Nephron (organoid): ENCODE results near the gene ZNF790.

Experiments used
- H3K27ac Mint-ChIP-seq, 3 experiments: 2 replicates each; pipeline ENCODE4 v1.8.0; 2020; ENCODE audit warnings: mixed read lengths in 3 of 3, mild to moderate bottlenecking in 2 of 3, moderate library complexity in 1 of 3
- H3K27me3 Mint-ChIP-seq: 2 replicates; pipeline ENCODE4 v1.8.0; 2021; ENCODE audit warnings: low read depth, mild to moderate bottlenecking, moderate library complexity, mixed read lengths
- H3K36me3 Mint-ChIP-seq: 2 replicates; pipeline ENCODE4 v1.8.0; 2020; ENCODE audit warnings: low read depth, mixed read lengths
- H3K4me1 Mint-ChIP-seq: 2 replicates; pipeline ENCODE4 v1.8.0; 2020; ENCODE audit warnings: mixed read lengths
- H3K4me3 Mint-ChIP-seq, 3 experiments: 2 replicates each; pipeline ENCODE4 v1.8.0; 2020; ENCODE audit warnings: mild to moderate bottlenecking in 3 of 3, mixed read lengths in 3 of 3, moderate library complexity in 2 of 3
- H3K9me3 Mint-ChIP-seq: 2 replicates; pipeline ENCODE4 v1.8.0; 2020; ENCODE audit warnings: mixed read lengths
- CTCF ChIP-seq, 3 experiments: fragments of 200-600 bp; sonication (generic); IDR thresholded peaks; one replicate each; pipeline ENCODE4 v1.5.0; 2021; ENCODE audit warnings: antibody characterized with exemption in 3 of 3; ENCODE audit not compliant: unreplicated experiment in 3 of 3

Gene ZNF790

GRCh38 chr19:36849701-36850558 is 11.7 kb upstream of the ZNF790 start:
- Mint-ChIP-seq H3K27ac (no peak overlapping the region), H3K36me3 (peaks cover 31% of the 10 kb centered on the region), H3K4me3 (no peak overlapping the region), H3K9me3 (peaks cover 29% of the 10 kb centered on the region), H3K4me1 (peaks cover 5% of the 10 kb centered on the region), H3K27me3 (no peaks in the 10 kb centered on the region)
- TF ChIP-seq CTCF (IDR thresholded peaks at IDR 0.05; ENCODE audit: unreplicated experiment in 3 of 3), result no peak

DNA sequence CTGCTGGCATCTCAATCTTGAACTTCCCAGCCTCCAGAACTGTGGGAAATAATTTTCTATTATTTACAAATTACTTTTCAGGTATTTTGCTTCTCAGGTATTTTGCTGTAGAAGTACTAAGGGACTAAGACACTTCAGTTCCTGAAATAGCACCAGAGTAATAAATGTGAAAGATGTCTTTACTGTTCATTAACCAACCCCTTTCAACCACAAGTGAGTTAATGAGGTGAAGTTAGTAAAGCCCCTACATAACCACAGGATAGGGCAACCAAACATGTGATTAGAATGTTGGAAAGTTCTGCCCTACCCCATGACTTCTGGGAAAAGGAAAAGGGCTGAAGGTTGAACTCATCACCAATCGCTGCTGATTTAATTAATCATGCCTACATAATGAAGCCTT is 9.8 kb upstream of the ZNF790 start:
- H3K9me3 Mint-ChIP-seq, result peaks cover 26% of the 10 kb centered on the region
- H3K27ac Mint-ChIP-seq, result peak overlapping the region in 1 of 3 experiments; percentile 36
- TF ChIP-seq CTCF (IDR thresholded peaks at IDR 0.05; ENCODE audit: unreplicated experiment in 3 of 3), result no peak
- H3K36me3 Mint-ChIP-seq, result peaks cover 45% of the 10 kb centered on the region
- peak overlapping the region; percentile 79 to 85 (median 80) for H3K4me3 Mint-ChIP-seq
- peaks cover 5% of the 10 kb centered on the region for H3K4me1 Mint-ChIP-seq
- H3K27me3 Mint-ChIP-seq, result no peaks in the 10 kb centered on the region

DNA sequence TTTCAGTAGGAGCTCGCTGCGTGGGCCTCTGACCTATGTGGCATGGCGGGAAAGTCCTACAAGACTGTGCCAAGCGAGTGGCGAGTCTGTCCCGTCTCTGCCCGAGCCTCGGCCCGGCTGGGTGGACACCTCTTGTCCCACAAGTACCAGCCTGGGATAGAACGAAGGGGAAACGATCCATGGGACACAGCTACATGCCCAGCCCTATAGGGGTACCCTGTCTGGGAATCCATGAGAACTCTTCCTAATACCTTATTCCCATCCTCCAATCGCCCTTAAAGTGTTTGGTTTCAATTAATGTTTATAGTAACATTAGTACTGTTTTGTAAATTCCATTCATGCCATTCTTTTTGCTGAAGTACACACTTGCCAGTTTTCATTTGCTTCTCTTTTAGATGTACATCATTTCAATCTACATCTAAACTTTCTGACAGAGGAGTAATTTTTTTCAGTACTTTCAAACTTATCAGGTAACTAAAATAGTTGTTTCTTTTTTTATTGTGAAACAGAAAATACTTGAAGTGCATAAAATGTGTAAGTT is 667 bp upstream of the ZNF790 start:
- Mint-ChIP-seq H3K27me3 (no peaks in the 10 kb centered on the region), H3K27ac (no peak overlapping the region), H3K4me1 (peaks cover 5% of the 10 kb centered on the region), H3K36me3 (peaks cover 63% of the 10 kb centered on the region), H3K4me3 (no peak overlapping the region), H3K9me3 (peaks cover 44% of the 10 kb centered on the region)
- TF ChIP-seq CTCF (IDR thresholded peaks at IDR 0.05; ENCODE audit: unreplicated experiment in 3 of 3), result no peak

DNA sequence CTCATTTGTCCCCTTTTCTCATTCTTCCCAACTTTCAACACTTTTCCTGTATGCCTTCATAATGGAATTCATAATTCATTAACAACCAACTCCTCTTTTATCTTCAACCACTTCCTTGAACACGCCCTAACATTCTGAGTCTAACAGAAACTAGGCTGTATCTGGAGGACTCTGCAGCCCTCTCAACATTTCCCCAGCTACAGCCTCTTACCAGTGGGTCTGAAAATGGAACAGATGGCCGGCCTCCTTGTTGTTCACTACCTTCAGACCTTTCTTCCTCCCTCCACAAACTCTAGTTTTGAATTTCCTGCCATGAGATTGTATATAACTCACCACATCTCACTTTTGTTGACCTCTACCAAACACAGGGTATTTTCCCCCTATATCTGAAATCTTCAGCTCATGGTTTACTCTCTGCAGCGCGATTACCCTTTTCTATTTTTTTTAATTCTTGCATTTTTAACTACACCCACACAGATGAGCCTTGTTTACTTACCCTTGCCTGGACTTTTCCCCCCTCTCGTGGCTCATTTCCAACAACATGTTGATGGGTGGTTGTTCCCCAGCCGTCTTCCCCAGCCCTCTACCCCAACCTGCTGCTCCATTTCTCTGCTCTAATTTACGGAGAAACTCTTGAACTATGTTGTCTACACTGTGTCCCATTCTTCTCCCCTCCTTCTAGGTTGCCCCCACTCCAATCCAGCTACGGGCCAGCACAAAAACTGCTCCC is 846 bp downstream of the ZNF790 start:
- Mint-ChIP-seq H3K4me1 (peaks cover 5% of the 10 kb centered on the region), H3K27me3 (no peaks in the 10 kb centered on the region), H3K9me3 (peaks cover 49% of the 10 kb centered on the region), H3K36me3 (peaks cover 66% of the 10 kb centered on the region), H3K4me3 (no peak overlapping the region), H3K27ac (no peak overlapping the region)
- TF ChIP-seq CTCF (IDR thresholded peaks at IDR 0.05; ENCODE audit: unreplicated experiment in 3 of 3), result no peak

DNA sequence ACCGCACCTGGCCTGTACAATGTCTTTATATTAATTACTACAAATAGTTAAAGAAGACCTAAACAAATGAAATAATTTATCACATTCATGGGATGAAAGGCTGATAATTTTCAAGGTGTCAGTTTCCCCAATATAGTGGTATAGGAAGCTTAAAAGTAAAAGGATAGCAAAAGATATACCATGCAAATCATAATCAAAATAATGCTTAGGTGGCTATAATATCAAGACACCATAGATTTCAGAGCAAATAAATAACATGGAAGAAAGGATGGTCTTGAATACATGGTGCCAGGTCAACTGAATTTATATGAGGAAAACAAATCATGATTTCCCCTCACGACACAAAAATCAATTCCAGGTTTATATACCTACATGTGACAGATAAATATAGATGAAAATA is 4.8 kb downstream of the ZNF790 start:
- peaks cover 80% of the 10 kb centered on the region for H3K36me3 Mint-ChIP-seq
- no peak overlapping the region for H3K4me3 Mint-ChIP-seq
- H3K27me3 Mint-ChIP-seq, result peaks cover 4% of the 10 kb centered on the region
- no peaks in the 10 kb centered on the region for H3K4me1 Mint-ChIP-seq
- peaks cover 68% of the 10 kb centered on the region for H3K9me3 Mint-ChIP-seq
- no peak overlapping the region for H3K27ac Mint-ChIP-seq
- no peak for TF ChIP-seq CTCF (IDR thresholded peaks at IDR 0.05; ENCODE audit: unreplicated experiment in 3 of 3)
